ENCODE measurements around the gene CDK2. TPM values are rescaled to one million over a fixed set of nuclear protein-coding genes. Genes with fewer than 3 reads are reported as not detected.
A peak's percentile ranks its signal among the peaks of the same experiment; 100 is the strongest.

CDK2 gene
- total and polyA plus RNA-seq, 9 of the 15 experiments (the other 6 are each of a cell fraction or from before 2014, with no cell fraction given): 17.4 to 213 (median 109) TPM

- TF ChIP-seq ZBTB11 (CRISPR knock-in tag; IDR thresholded peaks at IDR 0.05): no peak; a peak in 1 of 6 replicates
- TF ChIP-seq SRSF9 (IDR thresholded peaks at IDR 0.05; ENCODE audit: borderline replicate concordance, low read depth, low read length): no peak
- no peak for TF ChIP-seq ZNF778 (CRISPR knock-in tag; IDR thresholded peaks at IDR 0.05)
- TF ChIP-seq USF2 (CRISPR knock-in tag; IDR thresholded peaks at IDR 0.05): no peak
- TF ChIP-seq HEY1 (CRISPR knock-in tag; IDR thresholded peaks at IDR 0.05; ENCODE audit: borderline replicate concordance): no peak
- TF ChIP-seq ZBTB17 (CRISPR knock-in tag; IDR thresholded peaks at IDR 0.05): 0 out of 2 replicates have a peak, but pooled peaks have one; percentile 24
- no peak for TF ChIP-seq DNMT1 (IDR thresholded peaks at IDR 0.05)
- TF ChIP-seq THRAP3 (IDR thresholded peaks at IDR 0.05; ENCODE audit: borderline replicate concordance): no peak
- no peak for TF ChIP-seq ETV5 (CRISPR knock-in tag; IDR thresholded peaks at IDR 0.05; ENCODE audit: low read depth)
- no peak; the same call in 1 of the 2 replicates for TF ChIP-seq POLR2A (conservative IDR thresholded peaks at IDR 0.05)
- TF ChIP-seq RREB1 (CRISPR knock-in tag; IDR thresholded peaks at IDR 0.05): 0 out of 2 replicates have a peak, but pooled peaks have one; percentile 75
- no peak for TF ChIP-seq BRD9 (IDR thresholded peaks at IDR 0.05; ENCODE audit: low read depth, partially characterized antibody)
- TF ChIP-seq RBFOX2 (IDR thresholded peaks at IDR 0.05; ENCODE audit: low read depth, low read length): no peak
- TF ChIP-seq GTF2E2 (tag; IDR thresholded peaks at IDR 0.05): 0 out of 2 replicates have a peak, but pooled peaks have one; percentile 67
- TF ChIP-seq ZNF24 (IDR thresholded peaks at IDR 0.05): no peak
- no peak for TF ChIP-seq ARHGAP35 (IDR thresholded peaks at IDR 0.05; ENCODE audit: partially characterized antibody)
- TF ChIP-seq MAFG (tag; conservative IDR thresholded peaks at IDR 0.05): no peak
- TF ChIP-seq CBX8 (IDR thresholded peaks at IDR 0.05; ENCODE audit: borderline replicate concordance, extremely low read depth, low read depth, low read length, poor library complexity, severe bottlenecking): no peak
Measured at GRCh38 chr12:56020423-56021184, 54.0 kb downstream of the CDK2 start, which contains the start of gene IKZF4 (continued).
